IMR-90 (cell line): ENCODE results near the gene NCOR1.

Experiments used
- BHLHE40 ChIP-seq: fragments of 150-350 bp; IDR thresholded peaks from 2 replicates; pipeline ENCODE4 v1.6.1; 2016; ENCODE audit warnings: mild to moderate bottlenecking, low read depth, low read length
- CEBPB ChIP-seq: IDR thresholded peaks from 2 replicates; pipeline ENCODE4 v1.6.1; 2012; ENCODE audit warnings: low read depth, low read length, improper control_type of control experiment
- CHD1 ChIP-seq: IDR thresholded peaks from 2 replicates; pipeline ENCODE4 v1.6.1; 2012; ENCODE audit warnings: low read depth, low read length, improper control_type of control experiment
- MAZ ChIP-seq: IDR thresholded peaks from 2 replicates; pipeline ENCODE4 v1.6.1; 2012; ENCODE audit warnings: low read depth, mild to moderate bottlenecking, low read length, improper control_type of control experiment, moderate library complexity, borderline replicate concordance
- NFE2L2 ChIP-seq: fragments of 150-350 bp; IDR thresholded peaks from 2 replicates; pipeline ENCODE4 v1.6.1; 2016; ENCODE audit warnings: low read depth, mild to moderate bottlenecking, low read length
- POLR2A ChIP-seq: IDR thresholded peaks from 2 replicates; pipeline ENCODE4 v1.6.1; 2012; ENCODE audit warnings: mild to moderate bottlenecking, low read depth, low read length
- RAD21 ChIP-seq: IDR thresholded peaks from 2 replicates; pipeline ENCODE4 v1.6.1; 2012; ENCODE audit warnings: low read length, improper control_type of control experiment
- RCOR1 ChIP-seq: IDR thresholded peaks from 2 replicates; pipeline ENCODE4 v1.6.1; 2012; ENCODE audit warnings: mild to moderate bottlenecking, low read length, improper control_type of control experiment; ENCODE audit not compliant: insufficient replicate concordance
- RFX5 ChIP-seq: IDR thresholded peaks from 2 replicates; pipeline ENCODE4 v1.8.0; 2012; ENCODE audit warnings: low read depth, mild to moderate bottlenecking, low read length, moderate library complexity
- SMC3 ChIP-seq: fragments of 150-350 bp; IDR thresholded peaks from 2 replicates; pipeline ENCODE4 v1.6.1; 2016; ENCODE audit warnings: low read depth, mild to moderate bottlenecking, antibody characterized with exemption, low read length, moderate library complexity
- TF ChIP-seq, protein P1 (sequence below): conservative IDR thresholded peaks from 2 replicates; pipeline ENCODE4 v1.5.1; 2012; ENCODE audit warnings: mild to moderate bottlenecking, low read depth, low read length, improper control_type of control experiment
- TF ChIP-seq, protein P2 (sequence below): fragments of 150-350 bp; IDR thresholded peaks from 2 replicates; pipeline ENCODE4 v1.6.1; 2017; ENCODE audit warnings: mild to moderate bottlenecking, antibody characterized with exemption, low read length, low read depth

DNA sequence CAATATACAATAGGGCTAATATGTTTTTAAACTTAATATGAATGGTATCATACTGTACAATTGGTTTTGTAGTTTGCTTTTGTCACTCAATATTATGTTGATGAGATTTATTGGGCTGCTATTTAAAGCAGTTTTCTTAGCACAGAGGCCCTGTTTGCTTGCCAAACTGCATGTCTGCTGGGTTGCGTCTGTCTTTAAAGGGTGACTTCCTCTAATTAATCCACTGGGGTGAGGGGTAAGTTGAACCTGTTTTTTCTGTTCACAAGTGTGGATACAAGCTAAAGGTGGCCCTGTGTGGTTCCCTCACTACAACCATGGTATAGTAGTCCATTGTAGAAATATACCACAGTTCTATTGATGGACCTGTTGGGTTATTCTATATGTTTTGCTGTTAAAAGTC is 196.0 kb downstream of the NCOR1 start:
- TF ChIP-seq, protein P1, sequence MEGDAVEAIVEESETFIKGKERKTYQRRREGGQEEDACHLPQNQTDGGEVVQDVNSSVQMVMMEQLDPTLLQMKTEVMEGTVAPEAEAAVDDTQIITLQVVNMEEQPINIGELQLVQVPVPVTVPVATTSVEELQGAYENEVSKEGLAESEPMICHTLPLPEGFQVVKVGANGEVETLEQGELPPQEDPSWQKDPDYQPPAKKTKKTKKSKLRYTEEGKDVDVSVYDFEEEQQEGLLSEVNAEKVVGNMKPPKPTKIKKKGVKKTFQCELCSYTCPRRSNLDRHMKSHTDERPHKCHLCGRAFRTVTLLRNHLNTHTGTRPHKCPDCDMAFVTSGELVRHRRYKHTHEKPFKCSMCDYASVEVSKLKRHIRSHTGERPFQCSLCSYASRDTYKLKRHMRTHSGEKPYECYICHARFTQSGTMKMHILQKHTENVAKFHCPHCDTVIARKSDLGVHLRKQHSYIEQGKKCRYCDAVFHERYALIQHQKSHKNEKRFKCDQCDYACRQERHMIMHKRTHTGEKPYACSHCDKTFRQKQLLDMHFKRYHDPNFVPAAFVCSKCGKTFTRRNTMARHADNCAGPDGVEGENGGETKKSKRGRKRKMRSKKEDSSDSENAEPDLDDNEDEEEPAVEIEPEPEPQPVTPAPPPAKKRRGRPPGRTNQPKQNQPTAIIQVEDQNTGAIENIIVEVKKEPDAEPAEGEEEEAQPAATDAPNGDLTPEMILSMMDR: no peak
- TF ChIP-seq, protein P2, sequence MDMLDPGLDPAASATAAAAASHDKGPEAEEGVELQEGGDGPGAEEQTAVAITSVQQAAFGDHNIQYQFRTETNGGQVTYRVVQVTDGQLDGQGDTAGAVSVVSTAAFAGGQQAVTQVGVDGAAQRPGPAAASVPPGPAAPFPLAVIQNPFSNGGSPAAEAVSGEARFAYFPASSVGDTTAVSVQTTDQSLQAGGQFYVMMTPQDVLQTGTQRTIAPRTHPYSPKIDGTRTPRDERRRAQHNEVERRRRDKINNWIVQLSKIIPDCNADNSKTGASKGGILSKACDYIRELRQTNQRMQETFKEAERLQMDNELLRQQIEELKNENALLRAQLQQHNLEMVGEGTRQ: no peak
- TF ChIP-seq RCOR1 (no peak), BHLHE40 (no peak), POLR2A (no peak), RAD21 (no peak), MAZ (no peak), CEBPB (no peak), NFE2L2 (no peak), SMC3 (no peak), RFX5 (no peak), CHD1 (no peak)
